T-cell (primary cell): ENCODE measurements around the gene ITPRIPL2. TPM values are rescaled to one million over a fixed set of nuclear protein-coding genes. Genes with fewer than 3 reads are reported as not detected.
A peak's percentile ranks its signal among the peaks of the same experiment; 100 is the strongest.

Experiments used
- ATAC-seq, 4 experiments: fragments of 200-7000 bp in 3 of 4; fragments of 150-1000 bp in 1 of 4; cut with Tn5 transposase; replicated peaks in 1 of 4; 1 replicate in 3 of 4; 2 replicates in 1 of 4; pipeline ENCODE4 v1.10.0; 2021; ENCODE audit warnings: moderate library complexity in 3 of 4, mild to moderate bottlenecking in 2 of 4, moderate number of reproducible peaks in 1 of 4
- CTCF ChIA-PET, 2 donors: fragments of 300-600 bp; sonication (Branson Sonifier 250); formaldehyde crosslinking; loops; one replicate each; lab custom pipeline; 2022; ENCODE audit warnings: antibody characterized with exemption in 2 of 2; lab: Charles Lee
- POLR2A ChIA-PET, 2 donors: fragments of 300-600 bp; sonication (Branson Sonifier 250); formaldehyde crosslinking; loops; one replicate each; lab custom pipeline; 2022; ENCODE audit warnings: antibody characterized with exemption in 2 of 2; lab: Charles Lee
- DNase-seq, 35 experiments: peaks; one replicate each; pipeline versions ENCODE4 v3.0.0 to v3.0.0-alpha.2; 2013 to 2023
- H3K27ac ChIP-seq: one replicate; pipeline ENCODE4 v1.5.1; 2013; ENCODE audit warnings: low read length
- H3K27me3 ChIP-seq, 2 experiments: replicated peaks in 1 of 2; 1 replicate in 1 of 2; 2 replicates in 1 of 2; pipeline versions ENCODE4 v1.6.1 to v1.7.0; 2013; ENCODE audit warnings: low read length in 1 of 2, mixed read lengths in 1 of 2; ENCODE audit not compliant: control insufficient read depth in 2 of 2, insufficient read depth in 2 of 2; ENCODE audit errors: extremely low read depth in 1 of 2
- H3K36me3 ChIP-seq, 2 donors: 1 replicate in 1 of 2; 2 replicates in 1 of 2; pipeline versions ENCODE4 v1.6.1 to v1.7.0; 2013; ENCODE audit warnings: low read length in 1 of 2; ENCODE audit not compliant: control insufficient read depth in 2 of 2, insufficient read depth in 1 of 2; ENCODE audit errors: extremely low read depth in 1 of 2
- H3K4me1 ChIP-seq, 2 experiments: 1 replicate in 1 of 2; 2 replicates in 1 of 2; pipeline versions ENCODE4 v1.6.1 to v1.7.0; 2013; ENCODE audit warnings: low read length in 2 of 2, mixed read lengths in 1 of 2; ENCODE audit not compliant: insufficient read depth in 2 of 2, control insufficient read depth in 1 of 2; ENCODE audit errors: extremely low read depth in 1 of 2
- H3K4me3 ChIP-seq, 2 donors: 1 replicate in 1 of 2; 2 replicates in 1 of 2; pipeline versions ENCODE4 v1.5.1 to v1.7.0; 2013; ENCODE audit warnings: mild to moderate bottlenecking in 2 of 2, low read length in 1 of 2, moderate library complexity in 1 of 2; ENCODE audit not compliant: control insufficient read depth in 1 of 2; ENCODE audit errors: extremely low read depth in 1 of 2
- H3K9me3 ChIP-seq: 2 replicates; pipeline ENCODE4 v1.7.0; 2013
- H3K27ac Mint-ChIP-seq, 2 donors: one replicate each; pipeline ENCODE4 v1.8.0; 2020 to 2021; ENCODE audit warnings: mild to moderate bottlenecking in 2 of 2, mixed read lengths in 2 of 2
- H3K27me3 Mint-ChIP-seq, 2 donors: one replicate each; pipeline ENCODE4 v1.8.0; 2021 to 2022; ENCODE audit warnings: mixed read lengths in 2 of 2
- H3K36me3 Mint-ChIP-seq: one replicate; pipeline ENCODE4 v1.8.0; 2021; ENCODE audit warnings: mixed read lengths
- H3K4me1 Mint-ChIP-seq, 3 donors: one replicate each; pipeline ENCODE4 v1.8.0; 2020 to 2022; ENCODE audit warnings: mixed read lengths in 3 of 3, mild to moderate bottlenecking in 1 of 3
- H3K4me3 Mint-ChIP-seq, 3 donors: one replicate each; pipeline ENCODE4 v1.8.0; 2020 to 2022; ENCODE audit warnings: mild to moderate bottlenecking in 3 of 3, mixed read lengths in 3 of 3, moderate library complexity in 3 of 3
- H3K9me3 Mint-ChIP-seq, 3 donors: one replicate each; pipeline ENCODE4 v1.8.0; 2020 to 2022; ENCODE audit warnings: mixed read lengths in 3 of 3
- WGBS: methylation state at CpG from one replicate; pipeline ENCODE4 v1.1.5; 2013; ENCODE audit warnings: missing lambda C conversion rate; ENCODE audit not compliant: insufficient coverage; 5-methylcytosine and 5-hydroxymethylcytosine counted together
- total RNA-seq, 35 experiments: library from RNA in 6 of 35; stranded (reverse) in 6 of 35; fragments of 120-200 nt in 1 of 35; gene quantifications; one replicate each; pipeline versions ENCODE4 v1.2.1 to v1.2.4 and lab custom pipeline; 2013 to 2026

Gene ITPRIPL2
- total RNA-seq, 5 donors from 2014 or later (not counting 1 experiment from before 2014, with no cell fraction given) = 0.53 to 2.7 (median 1.7) TPM

GRCh38 chr16:19084879-19085278, 28.9 kb upstream of the ITPRIPL2 start:
- POLR2A ChIA-PET = no interaction called here
- H3K9me3 Mint-ChIP-seq = no peaks in the 10 kb centered on the region
- Histone ChIP-seq H3K9me3 (no peaks in the 10 kb centered on the region), H3K27ac (no peak overlapping the region), H3K4me1 (peaks cover 0 to 12% of the 10 kb centered on the region in 2 experiments), H3K27me3 (peaks cover 0 to 23% of the 10 kb centered on the region in 2 experiments), H3K36me3 (peaks cover 0 to 2% of the 10 kb centered on the region in 2 donors), H3K4me3 (no peak overlapping the region)
- DNase-seq = no peak
- ATAC-seq = no peak
- peaks cover 0 to 6% (median 6%) of the 10 kb centered on the region in 3 donors for H3K4me1 Mint-ChIP-seq
- 84% methylated on average over 3 of the region's 5 CpGs for WGBS
- peaks cover 0 to 13% of the 10 kb centered on the region in 2 donors for H3K27me3 Mint-ChIP-seq
- H3K4me3 Mint-ChIP-seq = no peak overlapping the region
- CTCF ChIA-PET = interaction anchor here in 1 of 2 donors (0.6 to 3.6 kb wide), 2 partner anchors 11 to 418 kb away, joined by 4 to 30 read pairs; no protein-coding TSS in a partner anchor
- H3K36me3 Mint-ChIP-seq = peaks cover 18% of the 10 kb centered on the region
- H3K27ac Mint-ChIP-seq = no peak overlapping the region

GRCh38 chr16:19085679-19086200, 28.0 kb upstream of the ITPRIPL2 start:
- Mint-ChIP-seq H3K4me1 (peaks cover 0 to 6% (median 6%) of the 10 kb centered on the region in 3 donors), H3K27ac (no peak overlapping the region), H3K9me3 (no peaks in the 10 kb centered on the region), H3K27me3 (peaks cover 0 to 13% of the 10 kb centered on the region in 2 donors), H3K36me3 (peaks cover 15% of the 10 kb centered on the region), H3K4me3 (peak overlapping the region in 1 of 3 donors; percentile 55)
- DNase-seq (no peak), ATAC-seq (no peak)
- POLR2A ChIA-PET = interaction anchor here in 1 of 2 donors (0.7 kb wide), 1 partner anchor 93 kb away, joined by 3 read pairs; no protein-coding TSS in a partner anchor
- Histone ChIP-seq H3K27me3 (peaks cover 0 to 23% of the 10 kb centered on the region in 2 experiments), H3K4me3 (no peak overlapping the region), H3K9me3 (no peaks in the 10 kb centered on the region), H3K36me3 (peaks cover 0 to 2% of the 10 kb centered on the region in 2 donors), H3K4me1 (peaks cover 0 to 12% of the 10 kb centered on the region in 2 experiments), H3K27ac (no peak overlapping the region)
- WGBS = 29% methylated on average over 1 of the region's 8 CpGs
- CTCF ChIA-PET = interaction anchor here (0.6 to 3.6 kb wide), 10 partner anchors 9 to 422 kb away, joined by 3 to 30 read pairs (median 4); no protein-coding TSS in a partner anchor

- H3K27ac Mint-ChIP-seq = no peak overlapping the region
- 6% methylated on average over 46 of the region's 52 CpGs for WGBS
- ChIA-PET POLR2A (no interaction called here), CTCF (interaction anchor here (0.6 to 3.6 kb wide), 8 partner anchors 8 to 421 kb away, joined by 3 to 30 read pairs (median 4); no protein-coding TSS in a partner anchor)
- H3K27me3 Mint-ChIP-seq = peaks cover 0 to 13% of the 10 kb centered on the region in 2 donors
- peak overlapping the region; percentile 52 to 58 (median 55) for H3K4me3 Mint-ChIP-seq
- DNase-seq (peak; percentile 20 to 85 (median 64)), ATAC-seq (peak; percentile 94 to 98 (median 95))
- peaks cover 7% of the 10 kb centered on the region for H3K36me3 Mint-ChIP-seq
- Histone ChIP-seq H3K4me3 (peak overlapping the region; percentile 21 to 63), H3K4me1 (peaks cover 0 to 12% of the 10 kb centered on the region in 2 experiments), H3K36me3 (no peaks in the 10 kb centered on the region), H3K9me3 (no peaks in the 10 kb centered on the region), H3K27me3 (peaks cover 0 to 23% of the 10 kb centered on the region in 2 experiments), H3K27ac (no peak overlapping the region)
- H3K9me3 Mint-ChIP-seq = peaks cover 0 to 1% (median 0%) of the 10 kb centered on the region in 3 donors
- peaks cover 0 to 6% (median 6%) of the 10 kb centered on the region in 3 donors for H3K4me1 Mint-ChIP-seq
These were observed 27.2 kb upstream of the ITPRIPL2 start for GRCh38 chr16:19086322-19087199.

GRCh38 chr16:19088341-19088916, 25.3 kb upstream of the ITPRIPL2 start:
- ChIA-PET POLR2A (interaction anchor here in 1 of 2 donors (0.6 kb wide), 1 partner anchor 20 kb away, joined by 6 read pairs; no protein-coding TSS in a partner anchor), CTCF (no interaction called here)
- Histone ChIP-seq H3K27me3 (peaks cover 0 to 23% of the 10 kb centered on the region in 2 experiments), H3K4me1 (peaks cover 0 to 12% of the 10 kb centered on the region in 2 experiments), H3K9me3 (no peaks in the 10 kb centered on the region), H3K36me3 (no peaks in the 10 kb centered on the region), H3K4me3 (no peak overlapping the region), H3K27ac (no peak overlapping the region)
- DNase-seq = no peak
- Mint-ChIP-seq H3K9me3 (peaks cover 0 to 4% (median 0%) of the 10 kb centered on the region in 3 donors), H3K27ac (no peak overlapping the region), H3K4me3 (no peak overlapping the region), H3K27me3 (peaks cover 5 to 13% of the 10 kb centered on the region in 2 donors), H3K36me3 (no peaks in the 10 kb centered on the region), H3K4me1 (peaks cover 0 to 6% (median 6%) of the 10 kb centered on the region in 3 donors)
- WGBS = 87% methylated on average over 2 of the region's 5 CpGs
- no peak for ATAC-seq

- ChIA-PET POLR2A (interaction anchor here in 1 of 2 donors (0.6 kb wide), 1 partner anchor 21 kb away, joined by 6 read pairs; no protein-coding TSS in a partner anchor), CTCF (interaction anchor here in 1 of 2 donors (0.5 kb wide), 1 partner anchor 154 kb away, joined by 3 read pairs; no protein-coding TSS in a partner anchor)
- Histone ChIP-seq H3K27ac (no peak overlapping the region), H3K4me1 (peaks cover 0 to 12% of the 10 kb centered on the region in 2 experiments), H3K27me3 (peaks cover 0 to 23% of the 10 kb centered on the region in 2 experiments), H3K36me3 (no peaks in the 10 kb centered on the region), H3K4me3 (no peak overlapping the region), H3K9me3 (no peaks in the 10 kb centered on the region)
- Mint-ChIP-seq H3K27me3 (peaks cover 5 to 18% of the 10 kb centered on the region in 2 donors), H3K27ac (no peak overlapping the region), H3K4me1 (peaks cover 0 to 6% (median 6%) of the 10 kb centered on the region in 3 donors), H3K36me3 (no peaks in the 10 kb centered on the region), H3K9me3 (peaks cover 0 to 4% (median 0%) of the 10 kb centered on the region in 3 donors), H3K4me3 (no peak overlapping the region)
- 62% methylated on average over 2 of the region's 3 CpGs for WGBS
- no peak for DNase-seq
- ATAC-seq = no peak
These were observed 24.3 kb upstream of the ITPRIPL2 start for GRCh38 chr16:19089410-19089955.
